Esophagus muscularis mucosa (tissue), 4 donors: ENCODE data around the gene MUC21.

Experiments
- EP300 ChIP-seq: sonication (generic); formaldehyde crosslinking; IDR thresholded peaks from one replicate; pipeline ENCODE4 v1.6.1; 2017; ENCODE audit warnings: antibody characterized with exemption
- POLR2A ChIP-seq: fragments of 450-650 bp; IDR thresholded peaks from one replicate; pipeline ENCODE4 v1.6.1; 2017; ENCODE audit warnings: antibody characterized with exemption, moderate library complexity, mild to moderate bottlenecking, low read depth
- POLR2AphosphoS5 ChIP-seq, 2 donors: sonication (generic); formaldehyde crosslinking; IDR thresholded peaks; one replicate each; pipeline ENCODE4 v1.6.1; 2017; ENCODE audit warnings: antibody characterized with exemption in 2 of 2
- TF ChIP-seq, protein P1 (sequence below), 3 experiments: fragments of 200-600 bp in 2 of 3; fragments of 450-650 bp in 1 of 3; sonication (generic) in 2 of 3; IDR thresholded peaks; one replicate each; pipeline ENCODE4 v1.5.1; 2017 to 2019; ENCODE audit warnings: antibody characterized with exemption in 3 of 3, mild to moderate bottlenecking in 2 of 3, moderate library complexity in 1 of 3

DNA sequence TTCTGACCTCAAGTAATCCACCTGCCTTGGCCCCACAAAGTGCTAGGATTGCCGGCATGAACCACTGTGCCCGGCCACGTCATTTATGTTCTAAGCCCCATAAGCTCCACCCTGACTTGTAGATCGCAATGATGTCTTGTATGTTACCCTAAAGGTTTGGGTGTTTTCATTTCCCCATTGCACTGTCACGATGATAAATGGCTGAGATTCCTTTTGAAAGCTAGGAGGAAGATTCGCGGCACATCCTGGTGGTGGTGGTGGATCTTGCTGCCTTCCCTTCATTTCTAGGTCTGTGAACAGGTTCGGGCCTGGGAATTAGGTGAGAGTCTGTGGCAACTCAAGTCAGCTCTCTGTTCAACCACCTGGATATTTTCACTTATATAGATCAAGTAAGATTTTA, 55.0 kb downstream of the MUC21 start:
- no peak for TF ChIP-seq POLR2A
- TF ChIP-seq EP300, result no peak
- TF ChIP-seq, protein P1, sequence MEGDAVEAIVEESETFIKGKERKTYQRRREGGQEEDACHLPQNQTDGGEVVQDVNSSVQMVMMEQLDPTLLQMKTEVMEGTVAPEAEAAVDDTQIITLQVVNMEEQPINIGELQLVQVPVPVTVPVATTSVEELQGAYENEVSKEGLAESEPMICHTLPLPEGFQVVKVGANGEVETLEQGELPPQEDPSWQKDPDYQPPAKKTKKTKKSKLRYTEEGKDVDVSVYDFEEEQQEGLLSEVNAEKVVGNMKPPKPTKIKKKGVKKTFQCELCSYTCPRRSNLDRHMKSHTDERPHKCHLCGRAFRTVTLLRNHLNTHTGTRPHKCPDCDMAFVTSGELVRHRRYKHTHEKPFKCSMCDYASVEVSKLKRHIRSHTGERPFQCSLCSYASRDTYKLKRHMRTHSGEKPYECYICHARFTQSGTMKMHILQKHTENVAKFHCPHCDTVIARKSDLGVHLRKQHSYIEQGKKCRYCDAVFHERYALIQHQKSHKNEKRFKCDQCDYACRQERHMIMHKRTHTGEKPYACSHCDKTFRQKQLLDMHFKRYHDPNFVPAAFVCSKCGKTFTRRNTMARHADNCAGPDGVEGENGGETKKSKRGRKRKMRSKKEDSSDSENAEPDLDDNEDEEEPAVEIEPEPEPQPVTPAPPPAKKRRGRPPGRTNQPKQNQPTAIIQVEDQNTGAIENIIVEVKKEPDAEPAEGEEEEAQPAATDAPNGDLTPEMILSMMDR (IDR thresholded peaks at IDR 0.05), result no peak
- no peak for TF ChIP-seq POLR2AphosphoS5 (IDR thresholded peaks at IDR 0.05)
